Measurements from ENCODE around the gene DOCK2.

GRCh38 chr5:169911448-169912212, 274.6 kb downstream of the DOCK2 start:
- TF ChIP-seq ZNF174 (tag by site-specific recombination; IDR thresholded peaks at IDR 0.05) (no peak), ZNF239 (tag by site-specific recombination; IDR thresholded peaks at IDR 0.05) (no peak), ZBTB26 (tag by site-specific recombination; optimal IDR thresholded peaks at IDR 0.05) (no peak), CTCF (tag by site-specific recombination; IDR thresholded peaks at IDR 0.05) (no peak), ZNF2 (tag by site-specific recombination; IDR thresholded peaks at IDR 0.05) (no peak), ZNF48 (tag by site-specific recombination; IDR thresholded peaks at IDR 0.05) (no peak), ZBTB6 (tag by site-specific recombination; IDR thresholded peaks at IDR 0.05) (0 out of 2 replicates have a peak, but pooled peaks have one; percentile 30)

Measured in HEK293 (cell line).